Activated gamma-delta T cell treated with anti-CD3 and anti-CD28 coated beads, Interleukin-2, amount 50 U/mL, for 16 hours (primary cell): ENCODE measurements around the gene SRSF1.
A peak's percentile ranks its signal among the peaks of the same experiment; 100 is the strongest.
"Not testable (repeated sequence)": the region's sequence is repeated elsewhere in the genome, so short reads cannot be mapped to it uniquely, and the experiment has no call there.

ENCODE experiments used
- DNase-seq: peaks from one replicate; pipeline ENCODE4 v3.0.0-alpha.2; 2020; ENCODE audit warnings: low read depth

SRSF1 gene, protein sequence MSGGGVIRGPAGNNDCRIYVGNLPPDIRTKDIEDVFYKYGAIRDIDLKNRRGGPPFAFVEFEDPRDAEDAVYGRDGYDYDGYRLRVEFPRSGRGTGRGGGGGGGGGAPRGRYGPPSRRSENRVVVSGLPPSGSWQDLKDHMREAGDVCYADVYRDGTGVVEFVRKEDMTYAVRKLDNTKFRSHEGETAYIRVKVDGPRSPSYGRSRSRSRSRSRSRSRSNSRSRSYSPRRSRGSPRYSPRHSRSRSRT

DNA sequence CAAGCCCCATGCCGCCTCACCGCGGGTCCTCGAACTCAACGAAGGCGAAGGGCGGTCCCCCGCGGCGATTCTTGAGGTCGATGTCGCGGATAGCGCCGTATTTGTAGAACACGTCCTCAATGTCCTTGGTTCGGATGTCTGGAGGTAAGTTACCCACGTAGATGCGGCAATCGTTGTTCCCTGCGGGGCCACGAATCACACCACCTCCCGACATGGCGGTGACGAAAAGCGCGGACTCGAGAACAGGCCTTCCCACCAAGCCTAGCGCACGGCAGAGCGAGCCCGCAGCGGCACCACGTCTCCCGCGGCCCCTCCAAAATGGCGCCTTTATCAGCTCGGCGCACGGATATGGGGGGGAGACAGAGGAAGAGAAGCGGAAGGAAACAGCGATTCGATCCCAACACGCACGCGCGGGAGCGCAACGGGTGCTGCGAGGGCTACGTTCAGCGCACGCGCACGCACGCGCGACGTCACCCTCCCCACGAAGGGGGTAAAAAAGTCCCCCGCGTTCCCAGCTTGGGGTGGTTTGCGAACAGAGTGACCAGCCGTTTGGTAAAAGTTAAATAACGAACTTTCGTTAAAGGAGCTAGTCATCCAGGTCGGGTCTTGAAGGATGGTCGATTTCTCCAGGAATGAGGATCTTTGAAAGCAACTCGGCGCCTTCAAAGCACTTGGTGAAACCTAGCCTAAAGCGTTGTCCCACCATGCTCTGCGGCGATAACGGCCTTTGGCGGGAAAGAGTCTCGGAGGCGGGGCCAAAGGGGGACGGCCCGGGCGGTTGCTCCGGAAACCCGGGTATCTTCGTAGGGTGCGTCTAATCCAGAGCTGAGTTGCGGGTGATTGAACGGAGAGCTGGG is at the start of gene SRSF1:
Gene SRSF1, minus strand, starts transcription at position 323 of the 857 bp plus-strand sequence. Its CDS starts 109 bp downstream, at position 214.
- peak; percentile 96 for DNase-seq

DNA sequence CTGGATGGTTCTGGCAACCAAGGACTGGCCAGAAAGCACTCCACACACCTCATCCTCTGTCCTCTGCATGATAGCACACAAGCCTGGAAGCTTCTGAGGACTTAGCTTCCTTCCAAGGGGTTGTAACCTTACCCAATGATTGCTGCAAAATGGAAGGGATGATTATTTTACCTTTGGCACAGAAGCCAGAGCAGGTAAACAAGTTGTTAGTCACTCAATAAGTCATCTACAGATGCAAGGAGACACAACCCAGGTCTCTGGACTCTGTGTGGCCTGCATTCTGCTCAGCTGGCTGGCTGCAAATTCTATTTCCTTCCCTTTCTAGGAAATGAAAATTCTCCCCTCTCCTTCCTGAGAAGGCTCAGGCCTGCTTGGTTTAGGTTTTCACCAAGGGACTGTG is 49.4 kb upstream of the SRSF1 start:
- no peak for DNase-seq

DNA sequence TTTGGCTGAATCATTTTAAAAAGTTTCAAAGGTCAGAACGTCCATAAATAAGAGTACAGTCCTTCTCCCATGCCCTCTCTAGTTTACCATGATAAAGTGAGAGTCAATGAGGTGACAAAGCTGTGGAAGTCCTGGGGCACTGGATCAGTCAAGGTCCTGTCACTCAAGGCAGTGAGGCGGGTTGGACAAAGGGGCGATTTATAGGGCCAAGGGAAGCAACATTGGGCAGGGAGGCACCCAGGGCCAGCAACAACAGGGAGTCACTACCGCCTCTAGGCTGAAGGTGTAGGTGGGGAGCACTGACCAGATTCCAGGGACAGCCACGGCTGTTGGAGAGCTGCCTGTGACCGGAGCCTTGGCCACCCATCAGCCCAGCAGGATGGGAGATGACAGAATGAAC is 47.6 kb upstream of the SRSF1 start:
- no peak for DNase-seq

GRCh38 chr17:58052945-58053715 is 46.1 kb upstream of the SRSF1 start:
- DNase-seq = no peak

- no peak for DNase-seq
Measured at GRCh38 chr17:58052407-58052806, 45.4 kb upstream of the SRSF1 start.

DNA sequence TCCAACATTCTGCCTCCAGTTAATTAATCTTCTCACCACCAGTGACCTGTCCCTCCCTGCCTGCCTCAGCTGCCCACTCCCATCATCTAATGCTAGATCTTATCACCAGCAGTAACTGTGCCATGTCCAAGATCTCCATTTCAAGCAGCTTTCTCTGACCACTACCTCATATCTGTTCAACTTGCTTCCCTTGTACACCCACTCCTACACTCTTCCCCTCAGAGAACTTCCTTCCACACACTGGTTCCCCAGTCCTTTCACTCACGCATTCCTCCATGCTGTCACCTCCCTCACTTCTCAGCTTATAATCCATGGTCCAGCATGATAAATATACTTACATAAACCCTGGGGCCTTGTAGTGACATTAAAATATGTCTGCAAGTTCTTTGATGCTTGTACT is 44.4 kb upstream of the SRSF1 start:
- DNase-seq = no peak

DNA sequence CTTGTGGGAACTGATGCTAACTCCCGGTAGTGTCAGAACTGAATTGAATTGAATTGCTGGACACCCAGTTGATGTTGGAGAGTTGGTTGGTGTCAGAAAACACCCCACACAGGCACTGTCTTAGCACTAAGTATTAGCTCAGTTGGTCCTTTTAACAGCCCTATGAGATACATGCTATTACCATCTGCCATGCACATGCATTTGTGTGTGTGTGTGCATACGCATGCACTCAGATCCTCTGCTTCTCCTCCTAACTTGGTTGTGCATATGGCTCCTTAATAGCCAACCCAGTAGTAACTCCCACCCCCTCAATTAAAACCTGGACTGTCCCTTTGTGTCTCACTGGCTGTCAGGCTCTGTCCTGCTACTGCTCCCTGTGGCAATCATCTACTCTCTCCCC is 43.9 kb upstream of the SRSF1 start:
- no peak for DNase-seq

GRCh38 chr17:58049533-58049932 is 42.5 kb upstream of the SRSF1 start:
- DNase-seq = no peak

- DNase-seq = no peak
Measured at GRCh38 chr17:58047376-58048150, 40.5 kb upstream of the SRSF1 start.

- no peak for DNase-seq
Measured at GRCh38 chr17:58046239-58047094, 39.4 kb upstream of the SRSF1 start.

DNA sequence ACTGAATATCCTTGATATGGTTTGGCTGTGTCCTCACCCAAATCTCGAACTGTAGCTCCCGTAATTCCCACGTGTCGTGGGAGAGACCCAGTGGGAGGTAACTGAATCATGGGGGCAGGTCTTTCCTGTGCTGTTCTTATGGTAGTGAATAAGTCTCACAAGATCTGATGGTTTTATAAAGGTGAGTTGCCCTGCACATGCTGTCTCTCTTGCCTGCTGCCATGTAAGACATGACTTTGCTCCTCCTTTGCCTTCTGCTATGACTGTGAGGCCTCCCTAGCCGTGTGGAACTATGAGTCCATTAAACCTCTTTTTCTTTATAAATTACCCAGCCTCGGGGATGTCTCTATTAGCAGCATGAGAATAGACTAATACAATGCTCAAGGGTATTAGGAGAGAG is 37.2 kb upstream of the SRSF1 start:
- DNase-seq = not testable (repeated sequence)

DNA sequence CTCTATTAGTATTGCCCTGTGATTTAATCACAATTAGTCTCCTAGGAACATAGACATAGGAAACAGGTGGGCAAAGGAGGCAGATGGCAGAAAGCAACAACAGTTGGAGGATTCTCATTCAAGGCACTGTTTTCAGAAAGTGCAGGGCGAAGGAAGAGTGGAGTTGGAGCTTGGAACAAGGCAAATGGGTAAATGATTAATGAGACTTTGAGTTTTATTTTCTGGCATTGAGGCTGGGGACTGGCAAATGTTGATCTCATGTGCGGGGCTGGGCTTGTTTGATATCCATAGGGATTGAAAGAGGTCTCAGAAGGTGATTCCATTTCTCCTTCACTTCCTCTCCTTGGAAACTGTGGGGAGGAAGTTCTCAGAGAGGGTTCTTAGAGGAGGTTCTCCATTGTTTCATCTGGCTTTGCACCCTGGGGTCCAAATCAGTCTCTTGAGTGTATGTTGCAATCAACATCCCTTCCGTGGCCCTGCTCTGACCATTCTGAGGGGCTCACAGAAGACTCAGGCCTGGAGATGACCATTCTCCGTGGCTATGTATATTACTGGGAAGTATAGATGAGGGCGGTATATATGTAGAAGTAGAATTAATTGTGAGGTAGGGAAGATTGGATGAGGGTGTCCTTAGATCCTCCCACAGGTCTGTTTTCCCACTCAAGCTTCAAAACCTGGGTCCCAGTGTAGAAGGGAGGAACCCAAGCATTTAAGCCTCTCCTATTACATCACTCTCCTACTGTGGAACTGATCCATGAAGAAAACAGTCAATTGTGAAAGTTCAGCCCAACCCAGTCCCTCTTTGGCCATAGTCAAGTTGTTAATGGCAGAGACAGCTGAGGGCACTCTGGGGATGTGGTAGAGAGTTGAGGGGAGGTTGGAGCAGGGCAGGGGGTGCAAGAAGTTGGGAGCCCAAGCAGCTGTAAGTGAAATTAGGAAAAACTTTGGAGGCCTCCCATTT is 36.5 kb upstream of the SRSF1 start:
- no peak for DNase-seq

GRCh38 chr17:58041161-58041560 is 34.1 kb upstream of the SRSF1 start:
- no peak for DNase-seq

DNA sequence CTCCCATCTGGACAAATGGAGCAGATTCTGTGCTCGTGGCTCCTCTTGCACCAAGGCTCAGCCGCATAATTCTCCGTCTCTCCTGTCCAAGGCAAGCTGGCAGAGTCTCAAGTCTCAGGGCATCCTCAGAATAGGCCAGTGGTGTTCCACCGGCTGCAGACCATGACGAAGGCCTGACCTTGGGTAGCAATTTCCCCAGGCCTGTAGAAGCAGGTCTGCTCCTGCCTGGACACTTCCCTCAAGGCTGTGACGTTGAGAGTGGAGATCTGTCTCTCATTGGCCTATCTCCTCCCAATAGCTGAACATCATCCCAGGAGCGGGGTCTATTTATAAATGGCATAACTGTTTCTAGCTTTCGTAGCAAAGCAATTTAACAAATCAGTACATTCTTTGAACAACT is 33.3 kb upstream of the SRSF1 start:
- DNase-seq = no peak

GRCh38 chr17:58039975-58040374 is 32.9 kb upstream of the SRSF1 start:
- DNase-seq = no peak

DNA sequence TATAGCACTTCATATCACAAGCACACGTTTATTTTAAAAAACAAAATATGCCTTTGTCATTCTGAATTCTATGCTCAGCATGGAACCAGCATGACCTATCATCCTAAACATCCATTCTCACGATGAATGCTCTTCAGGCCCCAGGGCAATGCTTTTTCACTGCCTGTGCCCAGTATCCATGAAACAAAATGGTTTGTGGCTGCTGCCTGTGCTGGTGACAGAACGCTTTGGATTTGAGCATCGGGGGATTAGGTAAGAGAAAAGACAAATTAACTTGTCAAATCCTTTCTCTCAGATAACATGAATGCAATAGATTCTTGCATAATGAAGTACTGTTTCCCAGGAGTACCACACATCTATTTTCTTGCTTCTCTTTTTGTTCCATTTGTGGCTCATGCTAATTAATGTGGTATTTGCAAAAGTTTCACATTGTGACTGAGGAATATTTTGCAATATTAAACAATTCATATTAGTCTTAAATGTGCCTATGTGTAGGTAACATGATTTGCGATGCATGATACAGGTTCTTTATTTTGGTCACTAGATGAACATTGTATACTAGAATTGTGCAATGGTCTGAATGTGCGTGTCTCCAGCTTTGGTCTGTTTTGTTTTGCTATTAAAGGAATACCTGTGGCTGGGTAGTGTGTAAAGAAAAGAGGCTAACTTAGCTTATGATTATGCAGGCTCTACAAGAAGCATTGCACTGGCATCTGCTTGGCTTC is 25.8 kb upstream of the SRSF1 start:
- no peak for DNase-seq

- no peak for DNase-seq
Measured at GRCh38 chr17:58028578-58028977, 21.5 kb upstream of the SRSF1 start.

DNA sequence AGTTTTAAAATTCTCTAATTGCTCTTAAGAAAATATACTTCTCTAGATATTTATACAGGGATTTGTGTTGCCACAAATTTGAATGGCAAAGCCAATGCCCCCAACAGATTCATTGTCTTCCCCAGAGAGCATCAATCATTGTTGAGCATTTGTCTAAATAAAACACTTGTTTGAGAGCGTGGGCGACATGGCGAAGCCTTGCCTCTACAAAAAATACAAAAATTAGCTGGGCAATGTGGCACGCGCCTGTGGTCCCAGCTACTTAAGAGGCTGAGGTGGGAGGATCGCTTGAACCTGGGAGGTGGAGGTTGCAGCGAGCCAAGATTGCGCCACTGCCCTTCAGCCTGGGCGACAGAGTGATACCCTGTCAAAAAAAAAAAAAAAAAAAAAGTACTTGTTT is 13.4 kb upstream of the SRSF1 start:
- no peak for DNase-seq

DNA sequence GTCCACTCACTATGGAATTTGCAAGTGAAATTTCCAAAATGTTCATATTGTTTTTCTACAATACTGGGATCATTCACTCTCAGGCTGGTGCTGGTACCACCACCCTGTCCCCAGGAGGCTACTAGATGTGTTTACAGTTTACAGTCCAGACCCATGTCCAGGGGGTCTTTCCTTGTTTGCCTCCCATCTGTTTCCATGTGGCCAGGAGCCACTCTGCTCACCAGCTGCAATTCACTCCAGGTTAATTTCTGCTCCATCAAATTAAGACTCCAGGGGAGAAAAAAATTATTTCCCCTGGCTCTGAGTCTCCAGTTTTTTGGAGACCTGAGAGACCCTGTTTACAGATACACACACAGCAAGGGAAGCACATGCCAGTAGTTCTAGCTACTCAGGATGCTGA is 12.5 kb upstream of the SRSF1 start:
- no peak for DNase-seq
